ENCODE measurements around the gene GPRC5B.
A peak's percentile ranks its signal among the peaks of the same experiment; 100 is the strongest.

The GPRC5B gene

GRCh38 chr16:19884611-19885450 is at the start of gene GPRC5B:
Gene GPRC5B (minus strand): TSS chr16:19884848. CDS start chr16:19872845, 12,003 bp downstream.
- DNase-seq (ENCODE audit: low read depth in 2 of 2): peak; percentile 30 to 36

GRCh38 chr16:19933740-19934139 is 49.1 kb upstream of the GPRC5B start:
- DNase-seq (ENCODE audit: low read depth in 2 of 2): no peak

GRCh38 chr16:19929062-19929511 is 44.4 kb upstream of the GPRC5B start:
- no peak for DNase-seq (ENCODE audit: low read depth in 2 of 2)

DNA sequence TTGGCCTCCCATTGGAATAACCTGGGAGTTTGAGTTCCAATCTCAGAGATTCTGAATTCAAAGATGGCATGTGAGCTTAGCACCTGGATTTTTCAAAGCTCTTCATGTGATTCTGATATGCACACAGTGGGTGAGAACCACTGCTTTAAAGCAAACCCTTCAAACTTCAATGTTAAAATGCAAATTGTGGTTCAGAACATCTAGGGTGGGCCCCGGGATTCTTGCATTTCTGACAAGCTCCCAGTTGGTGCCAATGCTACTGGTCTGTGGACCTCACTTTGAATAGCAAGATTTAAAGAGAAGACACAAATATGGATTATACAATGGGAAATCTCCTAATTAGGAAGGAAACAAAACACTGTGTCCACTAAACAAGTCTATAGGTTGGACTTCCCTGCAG is 43.8 kb upstream of the GPRC5B start:
- DNase-seq (ENCODE audit: low read depth in 2 of 2): no peak

- DNase-seq (ENCODE audit: low read depth in 2 of 2): no peak
Observed at GRCh38 chr16:19926449-19927390, 42.1 kb upstream of the GPRC5B start.

GRCh38 chr16:19923396-19923795 is 38.7 kb upstream of the GPRC5B start:
- DNase-seq (ENCODE audit: low read depth in 2 of 2): no peak

- DNase-seq (ENCODE audit: low read depth in 2 of 2): no peak
Observed at GRCh38 chr16:19919142-19919541, 34.5 kb upstream of the GPRC5B start.

DNA sequence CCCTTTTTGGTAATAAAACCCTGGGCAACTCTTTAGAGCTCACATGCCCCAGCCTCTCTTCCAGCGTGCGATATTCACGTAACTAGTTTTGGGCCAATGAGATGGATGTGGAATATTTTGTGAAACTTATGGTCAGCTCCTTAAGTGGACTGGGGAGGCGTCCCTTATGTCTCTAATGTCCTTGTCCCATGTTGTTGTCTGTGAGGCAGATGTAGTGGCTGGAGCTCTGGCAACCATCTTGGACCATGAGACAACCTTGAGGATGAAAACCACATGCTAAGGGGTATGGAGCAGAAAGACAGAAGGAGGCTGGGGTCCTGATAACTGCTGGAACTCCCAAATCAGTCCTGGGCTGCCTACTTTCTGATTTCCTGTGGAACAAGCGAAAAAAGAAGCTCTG is 31.4 kb upstream of the GPRC5B start:
- no peak for DNase-seq (ENCODE audit: low read depth in 2 of 2)

DNA sequence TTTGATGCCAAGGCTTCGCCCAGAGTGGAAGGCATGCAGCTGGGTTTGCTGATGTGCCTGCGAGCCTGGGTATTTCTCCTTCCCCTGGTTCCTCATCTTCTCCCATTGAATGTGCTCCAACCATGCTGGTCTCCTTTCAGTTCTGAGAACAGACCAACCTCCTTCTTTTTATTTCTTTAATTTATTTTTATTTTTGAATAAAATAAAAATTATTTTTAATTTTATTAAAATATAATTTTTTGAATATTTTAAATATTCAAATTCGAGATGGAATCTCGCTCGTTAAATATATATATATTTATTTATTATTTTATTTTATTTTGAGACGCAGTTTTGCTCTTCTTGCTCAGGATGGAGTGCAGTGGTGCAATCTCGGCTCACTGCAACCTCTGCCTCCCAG is 30.2 kb upstream of the GPRC5B start:
- DNase-seq (ENCODE audit: low read depth in 2 of 2): no peak

GRCh38 chr16:19913340-19913645 is 28.6 kb upstream of the GPRC5B start:
- DNase-seq (ENCODE audit: low read depth in 2 of 2): no peak

DNA sequence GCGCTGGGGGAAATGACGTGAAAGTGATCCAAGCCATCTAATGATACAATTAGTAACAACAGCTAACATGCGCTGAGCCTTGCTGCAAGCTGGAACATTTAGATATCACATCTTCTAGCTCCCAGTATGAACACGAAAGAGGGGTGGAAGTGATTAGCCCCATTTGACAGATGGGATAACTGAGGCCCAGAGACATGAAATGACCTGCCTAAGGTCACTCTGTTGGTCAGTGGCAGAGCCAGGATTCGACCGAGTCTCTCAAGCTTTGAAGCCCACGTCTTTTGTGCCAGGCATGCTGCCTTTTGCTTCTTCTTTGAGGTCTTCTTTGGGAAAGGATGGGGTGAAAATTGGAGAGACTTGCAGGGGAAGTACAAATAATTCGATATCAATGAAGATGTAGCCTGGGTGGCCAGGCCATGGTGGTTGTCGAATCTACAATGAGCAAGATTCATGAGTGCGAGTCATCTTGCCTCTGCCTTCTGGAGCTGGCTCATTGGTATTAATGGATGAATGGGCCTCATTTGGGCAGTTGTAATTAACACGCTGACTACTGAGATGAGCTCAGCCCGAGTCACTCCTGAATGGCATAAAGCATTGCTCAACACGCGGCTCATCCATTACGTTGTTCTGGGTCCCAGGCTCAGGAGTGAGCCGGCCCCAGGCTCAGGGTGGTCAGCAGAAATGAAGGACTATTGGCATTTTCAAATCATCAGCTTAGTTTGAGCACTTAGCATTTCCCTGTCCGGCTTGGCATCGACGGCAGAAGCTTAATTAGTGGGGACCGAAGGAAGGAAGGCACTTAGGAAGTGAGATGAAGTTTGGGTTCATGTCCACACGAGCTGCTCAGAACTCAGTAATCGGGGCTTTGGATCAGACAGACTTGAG is 28.0 kb upstream of the GPRC5B start:
- DNase-seq (ENCODE audit: low read depth in 2 of 2): no peak

DNA sequence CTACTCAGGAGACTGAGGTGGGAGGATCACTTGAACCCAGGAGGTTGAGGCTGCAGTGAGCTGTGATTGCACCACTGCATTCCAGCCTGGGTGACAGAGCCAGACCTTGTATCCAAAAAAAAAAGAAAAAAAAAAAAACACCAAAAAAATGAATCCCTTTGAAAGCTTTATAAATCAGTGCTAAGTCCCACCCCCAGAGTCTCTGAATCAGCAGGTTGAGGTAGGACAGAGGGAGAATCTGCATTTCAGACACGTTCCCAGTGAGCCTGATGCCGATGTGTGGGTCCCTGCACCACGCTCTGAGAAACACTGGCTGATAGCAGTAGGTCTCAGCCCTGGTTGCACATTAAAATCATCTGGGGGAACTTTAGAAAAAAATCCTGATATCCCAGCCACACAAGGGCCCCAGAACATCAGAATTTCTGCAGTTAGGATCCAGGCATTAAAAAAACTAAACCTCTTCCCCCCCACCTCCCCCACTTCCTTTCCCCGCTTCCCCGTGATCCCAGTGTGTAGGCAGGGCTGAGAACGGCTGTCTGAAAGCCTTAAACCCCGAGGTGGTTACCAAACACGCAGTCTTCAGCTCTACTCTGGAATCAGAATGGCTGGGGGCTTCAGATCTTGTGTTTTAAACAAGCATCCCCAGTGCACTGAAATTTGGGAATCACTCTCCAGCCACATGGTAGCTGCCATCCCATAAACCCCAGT is 27.3 kb upstream of the GPRC5B start:
- no peak for DNase-seq (ENCODE audit: low read depth in 2 of 2)

DNA sequence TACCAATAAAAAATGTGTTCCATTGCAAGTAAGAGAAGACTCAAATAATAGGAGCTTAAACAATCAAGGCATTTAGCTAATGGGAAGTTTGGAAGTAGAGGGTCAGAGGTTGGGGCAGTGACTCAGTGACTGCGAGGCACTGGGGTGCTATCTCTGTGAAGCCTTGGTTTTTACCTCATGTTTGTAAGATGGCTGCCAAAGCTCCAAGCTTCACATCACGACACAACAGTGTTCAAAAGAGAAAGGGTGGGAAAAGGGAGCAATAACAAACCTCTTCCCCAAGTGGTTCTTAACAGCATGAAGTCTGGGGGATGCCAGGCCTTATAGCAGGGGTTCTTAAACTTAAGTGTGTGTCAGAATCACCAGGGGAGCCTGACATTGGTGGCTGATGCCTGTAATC is 26.6 kb upstream of the GPRC5B start:
- no peak for DNase-seq (ENCODE audit: low read depth in 2 of 2)

GRCh38 chr16:19909750-19910322 is 25.2 kb upstream of the GPRC5B start:
- DNase-seq (ENCODE audit: low read depth in 2 of 2): no peak

DNA sequence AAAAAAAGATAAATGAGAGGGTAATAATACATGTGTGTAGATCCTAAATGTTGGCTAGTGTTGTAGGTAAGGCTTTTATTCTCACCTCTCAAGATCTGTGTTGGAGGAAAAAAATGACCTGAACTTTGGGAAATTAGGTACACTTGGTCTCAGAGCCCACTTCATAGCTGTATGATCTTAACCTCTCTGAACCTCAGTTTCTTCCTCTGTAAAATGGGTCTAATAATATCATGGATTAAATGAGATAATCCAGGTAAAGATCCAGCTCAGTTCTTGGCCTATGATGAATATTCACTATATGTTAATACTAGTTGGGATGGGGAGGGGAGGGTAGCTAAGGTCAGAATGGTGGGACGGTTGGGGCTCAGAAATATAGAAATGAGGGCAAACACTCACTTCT is 24.3 kb upstream of the GPRC5B start:
- no peak for DNase-seq (ENCODE audit: low read depth in 2 of 2)

GRCh38 chr16:19907161-19907992 is 22.7 kb upstream of the GPRC5B start:
- peak; percentile 54 to 58 for DNase-seq (ENCODE audit: low read depth in 2 of 2)

DNA sequence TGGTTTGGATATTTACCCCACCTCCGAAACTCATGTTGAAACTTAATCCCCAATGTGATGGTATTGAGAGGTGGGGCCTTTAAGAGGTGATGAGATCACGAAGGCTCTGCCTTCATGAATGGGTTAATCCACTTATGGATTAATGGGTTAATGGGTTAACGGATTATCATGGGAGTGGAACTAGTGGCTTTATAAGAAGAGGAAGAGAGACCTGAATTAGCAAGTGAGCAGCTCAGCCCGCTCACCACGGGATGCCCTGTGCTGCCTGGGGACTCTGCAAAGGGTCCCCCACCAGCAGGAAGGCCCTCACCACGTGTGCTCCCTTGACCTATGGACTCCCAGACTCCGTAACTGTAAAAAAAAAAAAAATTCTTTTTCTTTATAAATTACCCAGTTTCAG is 16.5 kb upstream of the GPRC5B start:
- DNase-seq (ENCODE audit: low read depth in 2 of 2): no peak

DNA sequence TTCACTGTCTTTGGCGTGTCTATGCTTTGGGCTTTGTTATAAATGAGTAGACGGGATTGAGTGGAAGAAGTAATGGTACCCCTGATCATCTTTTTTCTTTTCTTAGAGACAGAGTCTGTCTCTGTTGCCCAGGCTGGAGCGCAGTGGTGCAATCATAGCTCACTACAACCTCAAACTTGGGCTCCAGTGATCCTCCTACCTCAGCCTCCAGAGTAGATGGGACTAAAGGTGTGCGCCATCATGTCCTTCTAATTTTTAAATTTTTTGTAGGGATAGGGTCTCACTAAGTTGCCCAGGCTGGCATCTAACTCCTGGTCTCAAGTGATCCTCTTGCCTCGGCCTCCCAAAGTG is 14.9 kb upstream of the GPRC5B start:
- DNase-seq (ENCODE audit: low read depth in 2 of 2): no peak

GRCh38 chr16:19898924-19899604 is 14.4 kb upstream of the GPRC5B start:
- peak in 1 of 2 donors; percentile 37 for DNase-seq (ENCODE audit: low read depth in 2 of 2)

Measured in stimulated activated CD4-positive, alpha-beta T cell treated with anti-CD3 and anti-CD28 coated beads, Interleukin-1b, Interleukin-23, amount 100 ng/mL, for 4 hours (primary cell).